IgD-negative memory B cell (primary cell): ENCODE data around the gene RCE1. TPM values are rescaled to one million over a fixed set of nuclear protein-coding genes. Genes with fewer than 3 reads are reported as not detected.

Experiments used
- H3K27ac Mint-ChIP-seq, 3 donors: one replicate each; pipeline ENCODE4 v1.8.0; 2020 to 2022; ENCODE audit warnings: mild to moderate bottlenecking in 3 of 3, mixed read lengths in 3 of 3, moderate library complexity in 1 of 3
- H3K27me3 Mint-ChIP-seq: one replicate; pipeline ENCODE4 v1.8.0; 2021; ENCODE audit warnings: mixed read lengths
- H3K36me3 Mint-ChIP-seq: one replicate; pipeline ENCODE4 v1.8.0; 2020; ENCODE audit warnings: mild to moderate bottlenecking, mixed read lengths
- H3K4me1 Mint-ChIP-seq, 3 donors: one replicate each; pipeline ENCODE4 v1.8.0; 2020 to 2022; ENCODE audit warnings: mixed read lengths in 3 of 3, mild to moderate bottlenecking in 1 of 3
- H3K4me3 Mint-ChIP-seq, 4 donors: one replicate each; pipeline ENCODE4 v1.8.0; 2020 to 2022; ENCODE audit warnings: mild to moderate bottlenecking in 4 of 4, mixed read lengths in 4 of 4, moderate library complexity in 3 of 4
- H3K9me3 Mint-ChIP-seq, 3 donors: one replicate each; pipeline ENCODE4 v1.8.0; 2020 to 2021; ENCODE audit warnings: mixed read lengths in 3 of 3, mild to moderate bottlenecking in 1 of 3
- polyA plus RNA-seq: library from polyadenylated mRNA; unstranded; fragments of 300-500 nt; fragmentation: Illumina TruSeq; gene quantifications from one replicate; pipeline ENCODE4 v1.2.3, GENCODE V29; 2021

Gene RCE1
- polyA plus RNA-seq, 1 donor from 2014 or later: 24.9 TPM

DNA sequence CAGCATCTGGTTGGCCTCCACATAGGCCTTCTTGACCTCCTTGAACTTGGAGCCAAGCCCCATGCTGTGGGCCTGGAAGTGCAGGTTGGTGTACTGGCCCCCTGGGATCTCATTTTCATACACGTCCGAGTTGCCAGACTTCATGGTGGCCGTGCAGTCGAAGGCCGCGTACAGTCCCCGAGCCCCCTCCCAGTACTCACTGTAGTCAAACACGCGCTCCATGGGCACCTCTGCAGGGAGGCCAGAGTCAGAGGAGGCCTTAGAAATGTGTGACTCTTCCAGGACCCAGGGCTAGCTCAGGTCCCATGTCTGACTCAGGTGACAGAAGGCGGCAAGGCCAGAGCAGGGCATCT lies 7.0 kb downstream of the RCE1 start:
- Mint-ChIP-seq H3K36me3 (peaks cover 2% of the 10 kb centered on the region), H3K27ac (no peak overlapping the region), H3K4me3 (peak overlapping the region in 1 of 4 donors; percentile 23), H3K9me3 (no peaks in the 10 kb centered on the region), H3K27me3 (no peaks in the 10 kb centered on the region), H3K4me1 (peaks cover 6% of the 10 kb centered on the region in 3 donors)

GRCh38 chr11:66850588-66851238 lies 7.5 kb downstream of the RCE1 start:
- Mint-ChIP-seq H3K4me3 (no peak overlapping the region), H3K27ac (no peak overlapping the region), H3K27me3 (no peaks in the 10 kb centered on the region), H3K36me3 (peaks cover 2% of the 10 kb centered on the region), H3K9me3 (no peaks in the 10 kb centered on the region), H3K4me1 (peaks cover 6 to 11% (median 8%) of the 10 kb centered on the region in 3 donors)

GRCh38 chr11:66851239-66851596 lies 8.0 kb downstream of the RCE1 start:
- Mint-ChIP-seq H3K27ac (no peak overlapping the region), H3K27me3 (no peaks in the 10 kb centered on the region), H3K4me1 (peaks cover 6 to 13% (median 9%) of the 10 kb centered on the region in 3 donors), H3K36me3 (peaks cover 2% of the 10 kb centered on the region), H3K4me3 (no peak overlapping the region), H3K9me3 (no peaks in the 10 kb centered on the region)

- Mint-ChIP-seq H3K9me3 (no peaks in the 10 kb centered on the region), H3K27ac (peak overlapping the region in 2 of 3 donors; percentile 52 to 73), H3K4me1 (peaks cover 6 to 13% (median 9%) of the 10 kb centered on the region in 3 donors), H3K36me3 (peaks cover 2% of the 10 kb centered on the region), H3K4me3 (peak overlapping the region in 2 of 4 donors; percentile 65 to 83), H3K27me3 (no peaks in the 10 kb centered on the region)
Measured at GRCh38 chr11:66851698-66852465, 8.6 kb downstream of the RCE1 start.

- peak overlapping the region in 1 of 4 donors; percentile 83 for H3K4me3 Mint-ChIP-seq
- H3K36me3 Mint-ChIP-seq: peaks cover 2% of the 10 kb centered on the region
- H3K27ac Mint-ChIP-seq: peak overlapping the region in 1 of 3 donors; percentile 52
- H3K4me1 Mint-ChIP-seq: peaks cover 6 to 13% (median 9%) of the 10 kb centered on the region in 3 donors
- no peaks in the 10 kb centered on the region for H3K9me3 Mint-ChIP-seq
- no peaks in the 10 kb centered on the region for H3K27me3 Mint-ChIP-seq
Measured at GRCh38 chr11:66852466-66853241, 9.4 kb downstream of the RCE1 start.

DNA sequence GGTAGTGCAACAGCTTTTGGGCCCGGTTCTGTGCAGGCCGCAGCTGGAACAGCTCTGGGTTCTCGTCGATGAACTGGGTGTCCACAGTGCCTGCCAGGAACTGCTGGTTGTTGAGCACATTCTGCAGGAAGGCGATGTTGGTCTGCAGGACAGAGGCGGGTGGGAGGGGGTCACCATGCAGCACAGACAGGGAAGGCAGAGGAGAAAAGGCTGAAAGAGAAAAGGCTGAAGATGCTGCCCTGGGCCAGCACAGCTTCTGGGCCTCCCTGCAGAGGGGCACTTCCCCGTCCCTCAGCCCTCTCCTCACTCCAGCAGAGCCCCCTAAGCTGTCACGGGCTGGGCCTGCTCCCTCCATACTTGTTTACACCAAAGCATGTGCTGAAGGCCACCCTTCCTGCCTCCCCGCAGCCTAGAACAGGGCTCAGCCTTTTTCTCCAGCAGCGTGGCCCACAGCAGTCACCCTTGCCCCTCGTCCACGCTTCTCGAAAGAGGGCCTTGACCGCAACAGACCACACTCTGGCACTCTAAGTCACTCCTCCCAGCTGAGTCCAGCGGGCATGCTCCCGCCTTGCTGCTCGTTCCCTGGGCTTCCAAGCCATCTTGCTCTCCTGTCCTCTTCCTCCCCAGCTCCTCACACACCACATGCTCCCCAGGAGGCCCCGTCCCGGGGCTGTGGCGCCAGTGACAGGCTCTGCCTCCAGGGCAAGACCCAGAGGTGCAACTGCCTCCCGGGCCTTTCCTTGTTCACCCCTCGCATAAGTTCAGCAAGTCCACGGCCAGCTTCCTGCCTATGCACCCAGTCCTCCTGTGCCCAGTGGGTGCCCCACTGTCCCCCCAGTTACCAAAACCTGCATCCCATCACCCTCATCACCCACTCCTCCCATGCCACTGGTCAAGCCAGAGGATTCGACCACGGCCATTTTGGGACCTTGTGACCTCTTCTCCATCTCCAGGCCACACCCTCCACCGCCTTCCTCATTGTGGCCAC lies 10.3 kb downstream of the RCE1 start:
- Mint-ChIP-seq H3K4me3 (peak overlapping the region in 2 of 4 donors; percentile 83 to 85), H3K9me3 (no peaks in the 10 kb centered on the region), H3K4me1 (peaks cover 6 to 13% (median 9%) of the 10 kb centered on the region in 3 donors), H3K27ac (no peak overlapping the region), H3K36me3 (no peaks in the 10 kb centered on the region), H3K27me3 (no peaks in the 10 kb centered on the region)

- H3K4me3 Mint-ChIP-seq: peak overlapping the region in 2 of 4 donors; percentile 25 to 85
- H3K27ac Mint-ChIP-seq: no peak overlapping the region
Measured at GRCh38 chr11:66854231-66854661, 11.0 kb downstream of the RCE1 start.

GRCh38 chr11:66854729-66855211 lies 11.5 kb downstream of the RCE1 start:
- Mint-ChIP-seq H3K4me3 (peak overlapping the region; percentile 17 to 96 (median 55)), H3K9me3 (no peaks in the 10 kb centered on the region), H3K27me3 (no peaks in the 10 kb centered on the region), H3K36me3 (no peaks in the 10 kb centered on the region), H3K4me1 (peaks cover 6 to 13% (median 9%) of the 10 kb centered on the region in 3 donors), H3K27ac (peak overlapping the region in 2 of 3 donors; percentile 74 to 85)

More at GRCh38 chr11:66854231-66854661, 11.0 kb downstream of the RCE1 start:
- H3K9me3 Mint-ChIP-seq: no peaks in the 10 kb centered on the region
- no peaks in the 10 kb centered on the region for H3K36me3 Mint-ChIP-seq
- no peaks in the 10 kb centered on the region for H3K27me3 Mint-ChIP-seq
- peaks cover 6 to 13% (median 9%) of the 10 kb centered on the region in 3 donors for H3K4me1 Mint-ChIP-seq

DNA sequence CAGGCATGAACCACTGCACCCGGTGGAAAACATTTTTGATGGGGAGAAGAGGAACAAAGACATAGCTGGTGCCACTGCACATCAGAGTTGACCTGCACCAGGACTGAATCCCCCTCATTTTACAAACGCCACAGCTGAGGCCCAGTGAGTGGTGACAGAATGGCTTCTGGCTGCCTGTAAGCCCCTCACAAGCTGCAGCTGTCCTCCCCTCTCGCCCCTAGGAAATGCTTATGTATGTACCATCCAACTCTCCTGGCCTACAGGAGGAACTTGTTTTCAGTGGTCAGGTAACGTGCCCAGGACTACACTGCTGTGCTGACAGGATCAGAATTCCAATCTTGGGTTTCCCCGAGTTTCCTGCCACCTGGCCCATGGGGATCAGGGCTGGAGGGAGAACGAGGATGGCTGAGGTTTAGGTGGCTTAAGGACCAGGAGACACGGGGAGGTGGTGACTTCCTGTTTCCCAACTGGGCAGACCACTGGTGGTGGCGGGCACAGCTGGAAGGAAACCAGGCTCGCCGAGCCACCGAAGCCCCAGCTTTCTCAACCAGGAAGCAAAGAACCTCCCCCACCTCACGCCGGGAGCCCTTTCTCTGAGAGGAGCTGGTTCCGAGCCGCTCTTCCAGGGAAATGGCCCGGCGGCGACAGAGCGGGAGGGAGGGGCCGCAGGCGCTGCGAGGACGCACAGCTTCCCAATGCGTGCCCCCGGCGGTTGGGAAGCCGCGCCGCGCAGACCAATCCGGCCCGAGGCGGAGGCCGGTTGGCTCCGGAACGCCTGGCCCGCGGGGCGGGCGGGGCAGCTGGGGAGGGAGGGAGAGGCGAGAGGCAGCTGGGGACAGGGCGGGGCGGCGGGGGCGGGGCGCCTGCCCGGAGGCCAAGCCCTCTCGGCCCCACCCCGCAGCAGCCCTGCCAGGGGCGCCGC lies 12.6 kb downstream of the RCE1 start:
- Mint-ChIP-seq H3K4me3 (peak overlapping the region; percentile 85 to 96 (median 90)), H3K27me3 (no peaks in the 10 kb centered on the region), H3K36me3 (no peaks in the 10 kb centered on the region), H3K4me1 (peaks cover 6 to 13% (median 9%) of the 10 kb centered on the region in 3 donors), H3K27ac (peak overlapping the region in 2 of 3 donors; percentile 74 to 85), H3K9me3 (no peaks in the 10 kb centered on the region)

GRCh38 chr11:66856496-66857233 lies 13.4 kb downstream of the RCE1 start, which contains the start of gene LRFN4:
LRFN4 (plus strand) TSS chr11:66857064; CDS start chr11:66857745, 681 bp downstream.
- no peaks in the 10 kb centered on the region for H3K27me3 Mint-ChIP-seq
- no peaks in the 10 kb centered on the region for H3K36me3 Mint-ChIP-seq

GRCh38 chr11:66857234-66857926 lies 14.1 kb downstream of the RCE1 start:
- H3K4me1 Mint-ChIP-seq: peaks cover 0 to 9% (median 5%) of the 10 kb centered on the region in 3 donors

More at GRCh38 chr11:66856496-66857233, 13.4 kb downstream of the RCE1 start, which contains the start of gene LRFN4:
- H3K9me3 Mint-ChIP-seq: no peaks in the 10 kb centered on the region
- peak within 1 kb of the TSS; percentile 39 to 74 (median 57) for H3K27ac Mint-ChIP-seq
- H3K4me3 Mint-ChIP-seq: peak within 1 kb of the TSS; percentile 85 to 96 (median 90)
- H3K4me1 Mint-ChIP-seq: peaks cover 6 to 13% (median 9%) of the 10 kb centered on the region in 3 donors

DNA sequence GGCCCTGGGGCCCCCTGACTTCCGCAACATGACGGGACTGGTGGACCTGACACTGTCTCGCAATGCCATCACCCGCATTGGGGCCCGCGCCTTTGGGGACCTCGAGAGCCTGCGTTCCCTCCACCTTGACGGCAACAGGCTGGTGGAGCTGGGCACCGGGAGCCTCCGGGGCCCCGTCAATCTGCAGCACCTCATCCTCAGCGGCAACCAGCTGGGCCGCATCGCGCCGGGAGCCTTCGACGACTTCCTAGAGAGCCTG lies 14.6 kb downstream of the RCE1 start:
- H3K27ac Mint-ChIP-seq: peak overlapping the region in 1 of 3 donors; percentile 71

More at GRCh38 chr11:66857234-66857926, 14.1 kb downstream of the RCE1 start:
- Mint-ChIP-seq H3K4me3 (peak overlapping the region; percentile 65 to 86 (median 82)), H3K27me3 (no peaks in the 10 kb centered on the region), H3K9me3 (no peaks in the 10 kb centered on the region), H3K36me3 (no peaks in the 10 kb centered on the region), H3K27ac (peak overlapping the region in 2 of 3 donors; percentile 39 to 71)

More for the DNA sequence above, 14.6 kb downstream of the RCE1 start:
- H3K36me3 Mint-ChIP-seq: no peaks in the 10 kb centered on the region
- H3K27me3 Mint-ChIP-seq: no peaks in the 10 kb centered on the region
- peaks cover 0 to 9% (median 5%) of the 10 kb centered on the region in 3 donors for H3K4me1 Mint-ChIP-seq
- peak overlapping the region; percentile 45 to 82 (median 66) for H3K4me3 Mint-ChIP-seq
- no peaks in the 10 kb centered on the region for H3K9me3 Mint-ChIP-seq
